Astrocyte (in vitro differentiated cells and primary cell): ENCODE results near the gene HGS. TPM values are rescaled to one million over a fixed set of nuclear protein-coding genes. Genes with fewer than 3 reads are reported as not detected.

Source experiments
- DNase-seq: peaks from one replicate; pipeline ENCODE4 v3.0.0-alpha.2; 2010; ENCODE audit warnings: low read depth
- FAIRE-seq: peaks from 2 replicates; lab custom pipeline; 2011; peaks lifted over from hg19 to GRCh38; lab: Jason Lieb, UNC
- H2AFZ ChIP-seq: 2 replicates; pipeline ENCODE4 v1.6.0; 2012; ENCODE audit warnings: low read depth, low read length, inconsistent platforms
- H3K27ac ChIP-seq: 2 replicates; pipeline ENCODE4 v1.5.1; 2011; ENCODE audit warnings: low read depth, low read length, inconsistent platforms
- H3K27me3 ChIP-seq: 2 replicates; pipeline ENCODE4 v1.6.0; 2011; ENCODE audit warnings: low read length, inconsistent platforms; ENCODE audit not compliant: insufficient read depth
- H3K36me3 ChIP-seq: 2 replicates; pipeline ENCODE4 v1.5.1; 2011; ENCODE audit warnings: low read length, inconsistent platforms; ENCODE audit not compliant: insufficient read depth
- H3K4me1 ChIP-seq: 2 replicates; pipeline ENCODE4 v1.5.1; 2011; ENCODE audit warnings: low read length, inconsistent platforms; ENCODE audit not compliant: insufficient read depth
- H3K4me2 ChIP-seq: 2 replicates; pipeline ENCODE4 v1.6.0; 2012; ENCODE audit warnings: low read length, inconsistent platforms
- H3K4me3 ChIP-seq: 2 replicates; pipeline ENCODE4 v1.5.1; 2011; ENCODE audit warnings: low read depth, mild to moderate bottlenecking, low read length, inconsistent platforms; ENCODE audit not compliant: insufficient read depth
- H3K79me2 ChIP-seq: 2 replicates; pipeline ENCODE4 v1.6.0; 2012; ENCODE audit warnings: mild to moderate bottlenecking, low read length, inconsistent platforms; ENCODE audit not compliant: insufficient read depth
- H3K9ac ChIP-seq: 2 replicates; pipeline ENCODE4 v1.6.0; 2012; ENCODE audit warnings: mild to moderate bottlenecking, low read length, inconsistent platforms
- H3K9me3 ChIP-seq: 2 replicates; pipeline ENCODE4 v1.5.1; 2012; ENCODE audit warnings: low read depth, mild to moderate bottlenecking, low read length, inconsistent platforms; ENCODE audit not compliant: insufficient read depth
- H4K20me1 ChIP-seq: 2 replicates; pipeline ENCODE4 v1.6.0; 2012; ENCODE audit warnings: low read length, inconsistent platforms; ENCODE audit not compliant: insufficient read depth
- H3K27ac Mint-ChIP-seq: one replicate; pipeline ENCODE4 v1.8.0; 2021; ENCODE audit warnings: mild to moderate bottlenecking, mixed read lengths; ENCODE audit not compliant: unreplicated experiment
- H3K27me3 Mint-ChIP-seq: one replicate; pipeline ENCODE4 v1.8.0; 2021; ENCODE audit warnings: low read depth, mixed read lengths; ENCODE audit not compliant: unreplicated experiment
- H3K36me3 Mint-ChIP-seq: one replicate; pipeline ENCODE4 v1.8.0; 2021; ENCODE audit warnings: low read depth, mixed read lengths; ENCODE audit not compliant: unreplicated experiment
- H3K4me1 Mint-ChIP-seq: one replicate; pipeline ENCODE4 v1.8.0; 2021; ENCODE audit warnings: low read depth, mixed read lengths; ENCODE audit not compliant: unreplicated experiment
- H3K4me3 Mint-ChIP-seq: one replicate; pipeline ENCODE4 v1.8.0; 2021; ENCODE audit warnings: mild to moderate bottlenecking, moderate library complexity, mixed read lengths; ENCODE audit not compliant: unreplicated experiment
- H3K9me3 Mint-ChIP-seq: one replicate; pipeline ENCODE4 v1.8.0; 2021; ENCODE audit warnings: mild to moderate bottlenecking, mixed read lengths; ENCODE audit not compliant: unreplicated experiment
- CTCF ChIP-seq: IDR thresholded peaks from 2 replicates; pipeline ENCODE4 v1.5.1; 2011; ENCODE audit warnings: low read depth, mild to moderate bottlenecking, inconsistent platforms, low read length, moderate library complexity; ENCODE audit not compliant: insufficient read depth
- EZH2 ChIP-seq: IDR thresholded peaks from 2 replicates; pipeline ENCODE4 v1.6.1; 2012; ENCODE audit warnings: mild to moderate bottlenecking, low read length, inconsistent platforms; ENCODE audit not compliant: insufficient read depth
- total RNA-seq: library from RNA; stranded (reverse); gene quantifications from 2 replicates; pipeline ENCODE4 v1.2.1, GENCODE V29; 2021

Gene HGS
- total RNA-seq, 1 donor from 2014 or later = 122 TPM

- Mint-ChIP-seq H3K36me3 (peaks cover 4% of the 10 kb centered on the region), H3K4me1 (peaks cover 18% of the 10 kb centered on the region), H3K27ac (peak within 1 kb of the TSS; percentile 96), H3K4me3 (peak within 1 kb of the TSS; percentile 93), H3K9me3 (no peaks in the 10 kb centered on the region), H3K27me3 (no peaks in the 10 kb centered on the region)
- H3K9ac ChIP-seq = peak within 1 kb of the TSS; percentile 93
- H3K9me3 ChIP-seq = no peaks in the 10 kb centered on the region
- H4K20me1 ChIP-seq = peaks cover 20% of the 10 kb centered on the region
- peak within 1 kb of the TSS; percentile 61 for H2AFZ ChIP-seq
- peaks cover 53% of the 10 kb centered on the region for H3K79me2 ChIP-seq
- no peak for TF ChIP-seq EZH2
- no peak for TF ChIP-seq CTCF
- peak within 1 kb of the TSS; percentile 97 for H3K4me2 ChIP-seq
- peaks cover 8% of the 10 kb centered on the region for H3K36me3 ChIP-seq
- peak within 1 kb of the TSS; percentile 79 for H3K27ac ChIP-seq
- peaks cover 17% of the 10 kb centered on the region for H3K4me1 ChIP-seq
- no peaks in the 10 kb centered on the region for H3K27me3 ChIP-seq
- peak within 1 kb of the TSS; percentile 84 for H3K4me3 ChIP-seq
- DNase-seq = peak; percentile 94
- no peak for FAIRE-seq
These were observed 17.2 kb upstream of the HGS start, which contains the start of the genes CCDC137 and OXLD1 for GRCh38 chr17:81666342-81667191. Gene CCDC137, plus strand, starts transcription at chr17:81666737. Its CDS starts 30 bp downstream, at chr17:81666767. Gene OXLD1, minus strand, starts transcription at chr17:81666605. Its CDS starts 28 bp downstream, at chr17:81666577.

- H3K4me3 ChIP-seq = peak overlapping the region; percentile 7
- H3K9me3 ChIP-seq = no peaks in the 10 kb centered on the region
- H3K4me2 ChIP-seq = peak overlapping the region; percentile 97
- no peak overlapping the region for H2AFZ ChIP-seq
- peaks cover 18% of the 10 kb centered on the region for H3K4me1 Mint-ChIP-seq
- peak overlapping the region; percentile 34 for H3K27ac Mint-ChIP-seq
- DNase-seq = no peak
- peaks cover 28% of the 10 kb centered on the region for H4K20me1 ChIP-seq
- no peaks in the 10 kb centered on the region for H3K9me3 Mint-ChIP-seq
- TF ChIP-seq CTCF (no peak), EZH2 (no peak)
- peak overlapping the region; percentile 93 for H3K4me3 Mint-ChIP-seq
- no peak overlapping the region for H3K9ac ChIP-seq
- peaks cover 57% of the 10 kb centered on the region for H3K79me2 ChIP-seq
- peaks cover 4% of the 10 kb centered on the region for H3K36me3 Mint-ChIP-seq
- peaks cover 8% of the 10 kb centered on the region for H3K36me3 ChIP-seq
- H3K27me3 ChIP-seq = no peaks in the 10 kb centered on the region
- H3K27ac ChIP-seq = no peak overlapping the region
- H3K4me1 ChIP-seq = peaks cover 17% of the 10 kb centered on the region
- FAIRE-seq = no peak
- no peaks in the 10 kb centered on the region for H3K27me3 Mint-ChIP-seq
These were observed 16.1 kb upstream of the HGS start for GRCh38 chr17:81667754-81668153.
